ENCODE measurements around the gene NLN. TPM values are rescaled to one million over a fixed set of nuclear protein-coding genes. Genes with fewer than 3 reads are reported as not detected.

The NLN gene
- total and polyA plus RNA-seq, 9 of the 15 experiments (the other 6 are each of a cell fraction or from before 2014, with no cell fraction given): 6.9 to 45.2 (median 28.8) TPM

DNA sequence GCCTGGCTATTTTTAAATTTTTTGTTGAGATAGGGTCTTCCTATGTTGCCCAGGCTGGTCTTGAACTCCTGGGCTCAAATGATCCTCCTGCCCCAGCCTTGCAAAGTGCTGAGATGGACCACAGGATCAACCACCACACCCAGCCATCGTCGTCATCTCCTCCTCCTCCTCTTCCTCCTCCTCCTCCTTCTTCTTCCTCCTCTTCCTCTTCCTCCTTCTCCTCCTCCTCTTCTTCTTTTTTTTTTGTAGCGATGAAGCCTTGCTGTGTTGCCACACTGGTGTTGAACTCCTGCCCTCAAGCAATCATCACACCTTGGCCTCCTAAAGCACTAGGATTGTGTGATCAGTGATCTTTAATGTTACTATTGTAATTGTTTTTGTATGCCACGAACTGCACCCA lies 155.0 kb downstream of the NLN start (continued):
- TF ChIP-seq, protein P1, sequence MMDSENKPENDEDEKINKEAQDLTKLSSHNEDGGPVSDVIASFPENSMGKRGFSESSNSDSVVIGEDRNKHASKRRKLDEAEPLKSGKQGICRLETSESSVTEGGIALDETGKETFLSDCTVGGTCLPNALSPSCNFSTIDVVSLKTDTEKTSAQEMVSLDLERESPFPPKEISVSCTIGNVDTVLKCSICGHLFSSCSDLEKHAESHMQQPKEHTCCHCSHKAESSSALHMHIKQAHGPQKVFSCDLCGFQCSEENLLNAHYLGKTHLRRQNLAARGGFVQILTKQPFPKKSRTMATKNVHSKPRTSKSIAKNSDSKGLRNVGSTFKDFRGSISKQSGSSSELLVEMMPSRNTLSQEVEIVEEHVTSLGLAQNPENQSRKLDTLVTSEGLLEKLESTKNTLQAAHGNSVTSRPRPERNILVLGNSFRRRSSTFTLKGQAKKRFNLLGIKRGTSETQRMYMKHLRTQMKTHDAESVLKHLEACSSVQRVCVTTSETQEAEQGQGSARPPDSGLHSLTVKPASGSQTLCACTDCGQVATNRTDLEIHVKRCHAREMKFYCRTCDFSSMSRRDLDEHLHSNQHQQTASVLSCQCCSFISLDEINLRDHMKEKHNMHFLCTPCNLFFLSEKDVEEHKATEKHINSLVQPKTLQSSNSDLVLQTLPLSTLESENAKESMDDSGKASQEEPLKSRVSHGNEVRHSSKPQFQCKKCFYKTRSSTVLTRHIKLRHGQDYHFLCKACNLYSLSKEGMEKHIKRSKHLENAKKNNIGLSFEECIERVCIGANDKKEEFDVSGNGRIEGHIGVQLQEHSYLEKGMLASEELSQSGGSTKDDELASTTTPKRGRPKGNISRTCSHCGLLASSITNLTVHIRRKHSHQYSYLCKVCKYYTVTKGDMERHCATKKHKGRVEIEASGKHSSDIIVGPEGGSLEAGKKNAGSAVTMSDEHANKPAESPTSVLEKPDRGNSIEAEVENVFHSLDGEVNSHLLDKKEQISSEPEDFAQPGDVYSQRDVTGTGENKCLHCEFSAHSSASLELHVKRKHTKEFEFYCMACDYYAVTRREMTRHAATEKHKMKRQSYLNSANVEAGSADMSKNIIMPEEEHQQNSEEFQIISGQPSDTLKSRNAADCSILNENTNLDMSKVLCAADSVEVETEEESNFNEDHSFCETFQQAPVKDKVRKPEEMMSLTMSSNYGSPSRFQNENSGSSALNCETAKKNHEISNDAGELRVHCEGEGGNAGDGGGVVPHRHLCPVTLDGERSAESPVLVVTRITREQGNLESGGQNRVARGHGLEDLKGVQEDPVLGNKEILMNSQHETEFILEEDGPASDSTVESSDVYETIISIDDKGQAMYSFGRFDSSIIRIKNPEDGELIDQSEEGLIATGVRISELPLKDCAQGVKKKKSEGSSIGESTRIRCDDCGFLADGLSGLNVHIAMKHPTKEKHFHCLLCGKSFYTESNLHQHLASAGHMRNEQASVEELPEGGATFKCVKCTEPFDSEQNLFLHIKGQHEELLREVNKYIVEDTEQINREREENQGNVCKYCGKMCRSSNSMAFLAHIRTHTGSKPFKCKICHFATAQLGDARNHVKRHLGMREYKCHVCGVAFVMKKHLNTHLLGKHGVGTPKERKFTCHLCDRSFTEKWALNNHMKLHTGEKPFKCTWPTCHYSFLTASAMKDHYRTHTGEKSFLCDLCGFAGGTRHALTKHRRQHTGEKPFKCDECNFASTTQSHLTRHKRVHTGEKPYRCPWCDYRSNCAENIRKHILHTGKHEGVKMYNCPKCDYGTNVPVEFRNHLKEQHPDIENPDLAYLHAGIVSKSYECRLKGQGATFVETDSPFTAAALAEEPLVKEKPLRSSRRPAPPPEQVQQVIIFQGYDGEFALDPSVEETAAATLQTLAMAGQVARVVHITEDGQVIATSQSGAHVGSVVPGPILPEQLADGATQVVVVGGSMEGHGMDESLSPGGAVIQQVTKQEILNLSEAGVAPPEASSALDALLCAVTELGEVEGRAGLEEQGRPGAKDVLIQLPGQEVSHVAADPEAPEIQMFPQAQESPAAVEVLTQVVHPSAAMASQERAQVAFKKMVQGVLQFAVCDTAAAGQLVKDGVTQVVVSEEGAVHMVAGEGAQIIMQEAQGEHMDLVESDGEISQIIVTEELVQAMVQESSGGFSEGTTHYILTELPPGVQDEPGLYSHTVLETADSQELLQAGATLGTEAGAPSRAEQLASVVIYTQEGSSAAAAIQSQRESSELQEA (IDR thresholded peaks at IDR 0.05; ENCODE audit: low read depth): no peak
- TF ChIP-seq TFAM (CRISPR knock-in tag; conservative IDR thresholded peaks at IDR 0.05) (no peak), ZNF311 (CRISPR knock-in tag; IDR thresholded peaks at IDR 0.05) (no peak)
- TF ChIP-seq, protein P2, sequence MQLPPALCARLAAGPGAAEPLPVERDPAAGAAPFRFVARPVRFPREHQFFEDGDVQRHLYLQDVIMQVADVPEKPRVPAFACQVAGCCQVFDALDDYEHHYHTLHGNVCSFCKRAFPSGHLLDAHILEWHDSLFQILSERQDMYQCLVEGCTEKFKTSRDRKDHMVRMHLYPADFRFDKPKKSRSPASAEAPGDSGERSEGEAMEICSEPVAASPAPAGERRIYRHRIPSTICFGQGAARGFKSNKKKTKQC (CRISPR knock-in tag; IDR thresholded peaks at IDR 0.05): no peak

Other genes starting within 250 kb of the NLN start
Only the 7 nearest of the 8 such genes appear.
- 29.3 and 30.8 TPM in 2 replicates for gene CENPK, start 159.0 kb upstream of the NLN start, total RNA-seq (2014; rRNA removed)
- 69.0 and 80.2 TPM in 2 replicates for gene CENPK, start 159.0 kb upstream of the NLN start, total RNA-seq (2014; rRNA removed; fragmentation: Illumina TruSeq; extraction: Trizol)
- gene CENPK, start 159.0 kb upstream of the NLN start, total RNA-seq (2015; rRNA removed; fragmentation: Illumina TruSeq; extraction: Trizol): 53.1 and 55.0 TPM in 2 replicates
- 40.2 and 46.9 TPM in 2 replicates for gene CENPK, start 159.0 kb upstream of the NLN start, total RNA-seq (2021)
- 46.0 and 69.3 TPM in 2 replicates for gene CENPK, start 159.0 kb upstream of the NLN start, polyA plus RNA-seq (2011; rRNA removed)
- gene CENPK, start 159.0 kb upstream of the NLN start, polyA plus RNA-seq (2014; fragmentation: Illumina TruSeq; extraction: Trizol): 52.0 and 60.3 TPM in 2 replicates
- 100 to 1,000 TPM; 121 to 134 TPM for gene CENPK, start 159.0 kb upstream of the NLN start, polyA plus RNA-seq (2014; fragmentation: Nextera tagmentation; extraction: Ambion mirVana)
- 62.6 and 72.3 TPM in 2 replicates for gene CENPK, start 159.0 kb upstream of the NLN start, polyA plus RNA-seq (2014; rRNA removed)
- gene PPWD1, start 158.9 kb upstream of the NLN start, total RNA-seq (2014; rRNA removed): 31.6 and 43.2 TPM in 2 replicates
- gene PPWD1, start 158.9 kb upstream of the NLN start, total RNA-seq (2014; rRNA removed; fragmentation: Illumina TruSeq; extraction: Trizol): 59.3 and 62.9 TPM in 2 replicates
- gene PPWD1, start 158.9 kb upstream of the NLN start, total RNA-seq (2015; rRNA removed; fragmentation: Illumina TruSeq; extraction: Trizol): 56.1 and 61.7 TPM in 2 replicates
- gene PPWD1, start 158.9 kb upstream of the NLN start, total RNA-seq (2021): 31.0 and 31.4 TPM in 2 replicates
- 17.6 and 24.1 TPM in 2 replicates for gene PPWD1, start 158.9 kb upstream of the NLN start, polyA plus RNA-seq (2011; rRNA removed)
- 46.6 and 59.1 TPM in 2 replicates for gene PPWD1, start 158.9 kb upstream of the NLN start, polyA plus RNA-seq (2014; fragmentation: Illumina TruSeq; extraction: Trizol)
- 10 to 100 TPM; 46.3 to 89.2 TPM for gene PPWD1, start 158.9 kb upstream of the NLN start, polyA plus RNA-seq (2014; fragmentation: Nextera tagmentation; extraction: Ambion mirVana)
- gene PPWD1, start 158.9 kb upstream of the NLN start, polyA plus RNA-seq (2014; rRNA removed): 39.3 and 51.4 TPM in 2 replicates
- 5.2 and 8.5 TPM in 2 replicates for gene TRIM23, start 97.9 kb upstream of the NLN start, total RNA-seq (2014; rRNA removed)
- gene TRIM23, start 97.9 kb upstream of the NLN start, total RNA-seq (2014; rRNA removed; fragmentation: Illumina TruSeq; extraction: Trizol): 6.3 and 8.5 TPM in 2 replicates
- gene TRIM23, start 97.9 kb upstream of the NLN start, total RNA-seq (2015; rRNA removed; fragmentation: Illumina TruSeq; extraction: Trizol): 4.3 and 4.9 TPM in 2 replicates
- gene TRIM23, start 97.9 kb upstream of the NLN start, total RNA-seq (2021): 5.6 and 5.9 TPM in 2 replicates
- 4.6 and 6.1 TPM in 2 replicates for gene TRIM23, start 97.9 kb upstream of the NLN start, polyA plus RNA-seq (2011; rRNA removed)
- gene TRIM23, start 97.9 kb upstream of the NLN start, polyA plus RNA-seq (2014; fragmentation: Illumina TruSeq; extraction: Trizol): 3.7 and 4.1 TPM in 2 replicates
- 1 to 10 TPM; 2.4 to 2.6 TPM for gene TRIM23, start 97.9 kb upstream of the NLN start, polyA plus RNA-seq (2014; fragmentation: Nextera tagmentation; extraction: Ambion mirVana)
- gene TRIM23, start 97.9 kb upstream of the NLN start, polyA plus RNA-seq (2014; rRNA removed): 2.7 and 3.5 TPM in 2 replicates
- gene SHLD3, start 97.2 kb upstream of the NLN start, total RNA-seq (2014; rRNA removed): 3.0 and 4.8 TPM in 2 replicates
- 8.4 and 9.4 TPM in 2 replicates for gene SHLD3, start 97.2 kb upstream of the NLN start, total RNA-seq (2014; rRNA removed; fragmentation: Illumina TruSeq; extraction: Trizol)
- gene SHLD3, start 97.2 kb upstream of the NLN start, total RNA-seq (2015; rRNA removed; fragmentation: Illumina TruSeq; extraction: Trizol): 8.1 and 8.7 TPM in 2 replicates
- gene SHLD3, start 97.2 kb upstream of the NLN start, total RNA-seq (2021): 4.7 and 4.8 TPM in 2 replicates
- 6.6 and 8.5 TPM in 2 replicates for gene SHLD3, start 97.2 kb upstream of the NLN start, polyA plus RNA-seq (2011; rRNA removed)
- 8.6 and 9.5 TPM in 2 replicates for gene SHLD3, start 97.2 kb upstream of the NLN start, polyA plus RNA-seq (2014; fragmentation: Illumina TruSeq; extraction: Trizol)
- gene SHLD3, start 97.2 kb upstream of the NLN start, polyA plus RNA-seq (2014; fragmentation: Nextera tagmentation; extraction: Ambion mirVana): 10 to 100 TPM; 12.1 to 14.5 TPM
- gene SHLD3, start 97.2 kb upstream of the NLN start, polyA plus RNA-seq (2014; rRNA removed): 8.3 and 8.6 TPM in 2 replicates
- gene TRAPPC13, start 97.2 kb upstream of the NLN start, total RNA-seq (2014; rRNA removed): 13.3 and 17.0 TPM in 2 replicates
- 30.9 and 36.2 TPM in 2 replicates for gene TRAPPC13, start 97.2 kb upstream of the NLN start, total RNA-seq (2014; rRNA removed; fragmentation: Illumina TruSeq; extraction: Trizol)
- gene TRAPPC13, start 97.2 kb upstream of the NLN start, total RNA-seq (2015; rRNA removed; fragmentation: Illumina TruSeq; extraction: Trizol): 21.9 and 22.2 TPM in 2 replicates
- gene TRAPPC13, start 97.2 kb upstream of the NLN start, total RNA-seq (2021): 16.2 and 17.3 TPM in 2 replicates
- gene TRAPPC13, start 97.2 kb upstream of the NLN start, polyA plus RNA-seq (2011; rRNA removed): 35.3 and 43.8 TPM in 2 replicates
- 19.6 and 22.4 TPM in 2 replicates for gene TRAPPC13, start 97.2 kb upstream of the NLN start, polyA plus RNA-seq (2014; fragmentation: Illumina TruSeq; extraction: Trizol)
- 10 to 100 TPM; 30.7 to 32.9 TPM for gene TRAPPC13, start 97.2 kb upstream of the NLN start, polyA plus RNA-seq (2014; fragmentation: Nextera tagmentation; extraction: Ambion mirVana)
- gene TRAPPC13, start 97.2 kb upstream of the NLN start, polyA plus RNA-seq (2014; rRNA removed): 24.0 and 24.5 TPM in 2 replicates
- 3.2 and 4.0 TPM in 2 replicates for gene SGTB, start 96 bp upstream of the NLN start, total RNA-seq (2014; rRNA removed)
- 8.1 and 9.5 TPM in 2 replicates for gene SGTB, start 96 bp upstream of the NLN start, total RNA-seq (2014; rRNA removed; fragmentation: Illumina TruSeq; extraction: Trizol)
- gene SGTB, start 96 bp upstream of the NLN start, total RNA-seq (2015; rRNA removed; fragmentation: Illumina TruSeq; extraction: Trizol): 4.4 and 4.8 TPM in 2 replicates
- 7.8 and 8.4 TPM in 2 replicates for gene SGTB, start 96 bp upstream of the NLN start, total RNA-seq (2021)
- 6.3 and 7.7 TPM in 2 replicates for gene SGTB, start 96 bp upstream of the NLN start, polyA plus RNA-seq (2011; rRNA removed)
- 5.5 and 6.3 TPM in 2 replicates for gene SGTB, start 96 bp upstream of the NLN start, polyA plus RNA-seq (2014; fragmentation: Illumina TruSeq; extraction: Trizol)
- 1 to 10 TPM; 1.3 to 1.8 TPM for gene SGTB, start 96 bp upstream of the NLN start, polyA plus RNA-seq (2014; fragmentation: Nextera tagmentation; extraction: Ambion mirVana)
- 2.6 and 4.1 TPM in 2 replicates for gene SGTB, start 96 bp upstream of the NLN start, polyA plus RNA-seq (2014; rRNA removed)
- 27.9 and 41.7 TPM in 2 replicates for gene ERBIN, start 204.4 kb downstream of the NLN start, total RNA-seq (2014; rRNA removed)
- gene ERBIN, start 204.4 kb downstream of the NLN start, total RNA-seq (2014; rRNA removed; fragmentation: Illumina TruSeq; extraction: Trizol): 62.1 and 80.5 TPM in 2 replicates
- gene ERBIN, start 204.4 kb downstream of the NLN start, total RNA-seq (2015; rRNA removed; fragmentation: Illumina TruSeq; extraction: Trizol): 66.1 and 72.8 TPM in 2 replicates
- gene ERBIN, start 204.4 kb downstream of the NLN start, total RNA-seq (2021): 47.5 and 50.8 TPM in 2 replicates
- 37.9 and 56.9 TPM in 2 replicates for gene ERBIN, start 204.4 kb downstream of the NLN start, polyA plus RNA-seq (2011; rRNA removed)
- 39.0 and 40.6 TPM in 2 replicates for gene ERBIN, start 204.4 kb downstream of the NLN start, polyA plus RNA-seq (2014; fragmentation: Illumina TruSeq; extraction: Trizol)
- 10 to 100 TPM; 11.9 to 12.1 TPM for gene ERBIN, start 204.4 kb downstream of the NLN start, polyA plus RNA-seq (2014; fragmentation: Nextera tagmentation; extraction: Ambion mirVana)
- 38.6 and 40.4 TPM in 2 replicates for gene ERBIN, start 204.4 kb downstream of the NLN start, polyA plus RNA-seq (2014; rRNA removed)